H1 (cell line): ENCODE measurements around the gene PAIP2B. TPM values are rescaled to one million over a fixed set of nuclear protein-coding genes. Genes with fewer than 3 reads are reported as not detected.

Experiments used
- CREB1 ChIP-seq: IDR thresholded peaks from 2 replicates; pipeline ENCODE4 v1.6.1; 2012; ENCODE audit warnings: inconsistent platforms
- HDAC2 ChIP-seq, 2 experiments: fragments of 300-600 bp in 1 of 2; sonication (generic) in 1 of 2; IDR thresholded peaks; 2 replicates each; pipeline ENCODE4 v1.6.1; 2011 to 2012; ENCODE audit warnings: low read depth in 2 of 2, low read length in 2 of 2, mild to moderate bottlenecking in 2 of 2, moderate library complexity in 2 of 2, borderline replicate concordance in 1 of 2, inconsistent platforms in 1 of 2
- NRF1 ChIP-seq: IDR thresholded peaks from 2 replicates; pipeline ENCODE4 v1.6.1; 2011; ENCODE audit warnings: mild to moderate bottlenecking, low read depth, low read length, improper control_type of control experiment
- SUZ12 ChIP-seq: fragments of 200-600 bp; sonication (generic); IDR thresholded peaks from 2 replicates; pipeline ENCODE4 v1.6.1; 2012; ENCODE audit warnings: mild to moderate bottlenecking, inconsistent platforms, low read length, moderate library complexity, mixed read lengths
- polyA plus RNA-seq, 7 experiments: library from polyadenylated mRNA; depleted of rRNA in 3 of 7; stranded (reverse) in 5 of 7; unstranded in 2 of 7; fragments of >200 nt in 5 of 7; fragments of 200-250 nt in 2 of 7; gene quantifications; 1 replicate in 5 of 7; 2 replicates in 1 of 7; 4 replicates in 1 of 7; pipeline versions ENCODE4 v1.2.1 to v1.2.3, GENCODE V29; 2011 to 2013; ENCODE audit warnings: missing spikeins in 2 of 7, mixed read lengths in 2 of 7
- total RNA-seq: library from RNA; stranded (reverse); fragmentation: NEBNext Ultra II Directional; extraction: Animal tissue kit (Norgen Biotek cat#: 25700); gene quantifications from 2 replicates; pipeline ENCODE4 v1.2.1, GENCODE V29; 2021
- TF ChIP-seq, protein P1 (sequence below): fragments of 300-600 bp; sonication (generic); IDR thresholded peaks from 2 replicates; pipeline ENCODE4 v1.7.1; 2012; ENCODE audit warnings: low read length, moderate library complexity, mild to moderate bottlenecking, inconsistent platforms; ENCODE audit not compliant: insufficient replicate concordance
- TF ChIP-seq, protein P2 (sequence below): IDR thresholded peaks from 2 replicates; pipeline ENCODE4 v1.6.1; 2012; ENCODE audit warnings: inconsistent platforms
- TF ChIP-seq, protein P3 (sequence below), 3 experiments: IDR thresholded peaks; 1 replicate in 2 of 3; 2 replicates in 1 of 3; pipeline versions ENCODE4 v1.5.1 to v1.6.1; 2011; ENCODE audit warnings: low read length in 3 of 3, mild to moderate bottlenecking in 3 of 3, inconsistent platforms in 2 of 3, low read depth in 1 of 3, moderate library complexity in 1 of 3; ENCODE audit not compliant: insufficient read depth in 1 of 3; ENCODE audit errors: control extremely low read depth in 1 of 3
- TF ChIP-seq, protein P4 (sequence below): IDR thresholded peaks from 2 replicates; pipeline ENCODE4 v1.6.1; 2012; ENCODE audit warnings: inconsistent platforms

PAIP2B gene
- total and polyA plus RNA-seq, 2 of the 8 experiments (the other 6 are each of a cell fraction or from before 2014, with no cell fraction given) = 8.4 to 31.3 TPM

DNA sequence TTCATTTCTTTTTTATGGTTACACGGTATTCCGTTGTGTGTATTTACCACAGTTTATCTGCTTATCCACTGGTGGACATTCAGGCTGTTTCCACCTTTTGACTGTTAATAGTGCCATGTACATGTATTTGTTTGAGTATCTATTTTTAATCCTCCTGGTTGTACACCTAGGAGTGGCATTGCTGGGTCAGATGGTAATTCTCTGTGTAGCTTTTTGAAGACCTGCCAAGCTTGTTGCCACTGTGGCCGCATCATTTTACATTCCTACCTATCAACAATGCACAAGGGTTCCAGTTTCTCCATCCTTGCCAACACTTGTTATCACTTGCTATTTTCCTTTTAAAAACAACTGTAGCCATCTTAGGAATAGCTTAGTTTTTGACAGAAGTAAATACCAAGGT is 83.1 kb downstream of the PAIP2B start (continued):
- TF ChIP-seq, protein P1, sequence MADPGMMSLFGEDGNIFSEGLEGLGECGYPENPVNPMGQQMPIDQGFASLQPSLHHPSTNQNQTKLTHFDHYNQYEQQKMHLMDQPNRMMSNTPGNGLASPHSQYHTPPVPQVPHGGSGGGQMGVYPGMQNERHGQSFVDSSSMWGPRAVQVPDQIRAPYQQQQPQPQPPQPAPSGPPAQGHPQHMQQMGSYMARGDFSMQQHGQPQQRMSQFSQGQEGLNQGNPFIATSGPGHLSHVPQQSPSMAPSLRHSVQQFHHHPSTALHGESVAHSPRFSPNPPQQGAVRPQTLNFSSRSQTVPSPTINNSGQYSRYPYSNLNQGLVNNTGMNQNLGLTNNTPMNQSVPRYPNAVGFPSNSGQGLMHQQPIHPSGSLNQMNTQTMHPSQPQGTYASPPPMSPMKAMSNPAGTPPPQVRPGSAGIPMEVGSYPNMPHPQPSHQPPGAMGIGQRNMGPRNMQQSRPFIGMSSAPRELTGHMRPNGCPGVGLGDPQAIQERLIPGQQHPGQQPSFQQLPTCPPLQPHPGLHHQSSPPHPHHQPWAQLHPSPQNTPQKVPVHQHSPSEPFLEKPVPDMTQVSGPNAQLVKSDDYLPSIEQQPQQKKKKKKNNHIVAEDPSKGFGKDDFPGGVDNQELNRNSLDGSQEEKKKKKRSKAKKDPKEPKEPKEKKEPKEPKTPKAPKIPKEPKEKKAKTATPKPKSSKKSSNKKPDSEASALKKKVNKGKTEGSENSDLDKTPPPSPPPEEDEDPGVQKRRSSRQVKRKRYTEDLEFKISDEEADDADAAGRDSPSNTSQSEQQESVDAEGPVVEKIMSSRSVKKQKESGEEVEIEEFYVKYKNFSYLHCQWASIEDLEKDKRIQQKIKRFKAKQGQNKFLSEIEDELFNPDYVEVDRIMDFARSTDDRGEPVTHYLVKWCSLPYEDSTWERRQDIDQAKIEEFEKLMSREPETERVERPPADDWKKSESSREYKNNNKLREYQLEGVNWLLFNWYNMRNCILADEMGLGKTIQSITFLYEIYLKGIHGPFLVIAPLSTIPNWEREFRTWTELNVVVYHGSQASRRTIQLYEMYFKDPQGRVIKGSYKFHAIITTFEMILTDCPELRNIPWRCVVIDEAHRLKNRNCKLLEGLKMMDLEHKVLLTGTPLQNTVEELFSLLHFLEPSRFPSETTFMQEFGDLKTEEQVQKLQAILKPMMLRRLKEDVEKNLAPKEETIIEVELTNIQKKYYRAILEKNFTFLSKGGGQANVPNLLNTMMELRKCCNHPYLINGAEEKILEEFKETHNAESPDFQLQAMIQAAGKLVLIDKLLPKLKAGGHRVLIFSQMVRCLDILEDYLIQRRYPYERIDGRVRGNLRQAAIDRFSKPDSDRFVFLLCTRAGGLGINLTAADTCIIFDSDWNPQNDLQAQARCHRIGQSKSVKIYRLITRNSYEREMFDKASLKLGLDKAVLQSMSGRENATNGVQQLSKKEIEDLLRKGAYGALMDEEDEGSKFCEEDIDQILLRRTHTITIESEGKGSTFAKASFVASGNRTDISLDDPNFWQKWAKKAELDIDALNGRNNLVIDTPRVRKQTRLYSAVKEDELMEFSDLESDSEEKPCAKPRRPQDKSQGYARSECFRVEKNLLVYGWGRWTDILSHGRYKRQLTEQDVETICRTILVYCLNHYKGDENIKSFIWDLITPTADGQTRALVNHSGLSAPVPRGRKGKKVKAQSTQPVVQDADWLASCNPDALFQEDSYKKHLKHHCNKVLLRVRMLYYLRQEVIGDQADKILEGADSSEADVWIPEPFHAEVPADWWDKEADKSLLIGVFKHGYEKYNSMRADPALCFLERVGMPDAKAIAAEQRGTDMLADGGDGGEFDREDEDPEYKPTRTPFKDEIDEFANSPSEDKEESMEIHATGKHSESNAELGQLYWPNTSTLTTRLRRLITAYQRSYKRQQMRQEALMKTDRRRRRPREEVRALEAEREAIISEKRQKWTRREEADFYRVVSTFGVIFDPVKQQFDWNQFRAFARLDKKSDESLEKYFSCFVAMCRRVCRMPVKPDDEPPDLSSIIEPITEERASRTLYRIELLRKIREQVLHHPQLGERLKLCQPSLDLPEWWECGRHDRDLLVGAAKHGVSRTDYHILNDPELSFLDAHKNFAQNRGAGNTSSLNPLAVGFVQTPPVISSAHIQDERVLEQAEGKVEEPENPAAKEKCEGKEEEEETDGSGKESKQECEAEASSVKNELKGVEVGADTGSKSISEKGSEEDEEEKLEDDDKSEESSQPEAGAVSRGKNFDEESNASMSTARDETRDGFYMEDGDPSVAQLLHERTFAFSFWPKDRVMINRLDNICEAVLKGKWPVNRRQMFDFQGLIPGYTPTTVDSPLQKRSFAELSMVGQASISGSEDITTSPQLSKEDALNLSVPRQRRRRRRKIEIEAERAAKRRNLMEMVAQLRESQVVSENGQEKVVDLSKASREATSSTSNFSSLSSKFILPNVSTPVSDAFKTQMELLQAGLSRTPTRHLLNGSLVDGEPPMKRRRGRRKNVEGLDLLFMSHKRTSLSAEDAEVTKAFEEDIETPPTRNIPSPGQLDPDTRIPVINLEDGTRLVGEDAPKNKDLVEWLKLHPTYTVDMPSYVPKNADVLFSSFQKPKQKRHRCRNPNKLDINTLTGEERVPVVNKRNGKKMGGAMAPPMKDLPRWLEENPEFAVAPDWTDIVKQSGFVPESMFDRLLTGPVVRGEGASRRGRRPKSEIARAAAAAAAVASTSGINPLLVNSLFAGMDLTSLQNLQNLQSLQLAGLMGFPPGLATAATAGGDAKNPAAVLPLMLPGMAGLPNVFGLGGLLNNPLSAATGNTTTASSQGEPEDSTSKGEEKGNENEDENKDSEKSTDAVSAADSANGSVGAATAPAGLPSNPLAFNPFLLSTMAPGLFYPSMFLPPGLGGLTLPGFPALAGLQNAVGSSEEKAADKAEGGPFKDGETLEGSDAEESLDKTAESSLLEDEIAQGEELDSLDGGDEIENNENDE = no peak
- TF ChIP-seq, protein P2, sequence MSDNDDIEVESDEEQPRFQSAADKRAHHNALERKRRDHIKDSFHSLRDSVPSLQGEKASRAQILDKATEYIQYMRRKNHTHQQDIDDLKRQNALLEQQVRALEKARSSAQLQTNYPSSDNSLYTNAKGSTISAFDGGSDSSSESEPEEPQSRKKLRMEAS = no peak
- TF ChIP-seq, protein P3, sequence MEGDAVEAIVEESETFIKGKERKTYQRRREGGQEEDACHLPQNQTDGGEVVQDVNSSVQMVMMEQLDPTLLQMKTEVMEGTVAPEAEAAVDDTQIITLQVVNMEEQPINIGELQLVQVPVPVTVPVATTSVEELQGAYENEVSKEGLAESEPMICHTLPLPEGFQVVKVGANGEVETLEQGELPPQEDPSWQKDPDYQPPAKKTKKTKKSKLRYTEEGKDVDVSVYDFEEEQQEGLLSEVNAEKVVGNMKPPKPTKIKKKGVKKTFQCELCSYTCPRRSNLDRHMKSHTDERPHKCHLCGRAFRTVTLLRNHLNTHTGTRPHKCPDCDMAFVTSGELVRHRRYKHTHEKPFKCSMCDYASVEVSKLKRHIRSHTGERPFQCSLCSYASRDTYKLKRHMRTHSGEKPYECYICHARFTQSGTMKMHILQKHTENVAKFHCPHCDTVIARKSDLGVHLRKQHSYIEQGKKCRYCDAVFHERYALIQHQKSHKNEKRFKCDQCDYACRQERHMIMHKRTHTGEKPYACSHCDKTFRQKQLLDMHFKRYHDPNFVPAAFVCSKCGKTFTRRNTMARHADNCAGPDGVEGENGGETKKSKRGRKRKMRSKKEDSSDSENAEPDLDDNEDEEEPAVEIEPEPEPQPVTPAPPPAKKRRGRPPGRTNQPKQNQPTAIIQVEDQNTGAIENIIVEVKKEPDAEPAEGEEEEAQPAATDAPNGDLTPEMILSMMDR (IDR thresholded peaks at IDR 0.05; ENCODE audit: control extremely low read depth in 1 of 3, insufficient read depth in 1 of 3, low read depth in 1 of 3, low read length in 3 of 3) = no peak
- TF ChIP-seq NRF1 (no peak), HDAC2 (IDR thresholded peaks at IDR 0.05; ENCODE audit: borderline replicate concordance in 1 of 2, low read depth in 2 of 2, low read length in 2 of 2) (no peak), CREB1 (no peak), SUZ12 (no peak)
- TF ChIP-seq, protein P4, sequence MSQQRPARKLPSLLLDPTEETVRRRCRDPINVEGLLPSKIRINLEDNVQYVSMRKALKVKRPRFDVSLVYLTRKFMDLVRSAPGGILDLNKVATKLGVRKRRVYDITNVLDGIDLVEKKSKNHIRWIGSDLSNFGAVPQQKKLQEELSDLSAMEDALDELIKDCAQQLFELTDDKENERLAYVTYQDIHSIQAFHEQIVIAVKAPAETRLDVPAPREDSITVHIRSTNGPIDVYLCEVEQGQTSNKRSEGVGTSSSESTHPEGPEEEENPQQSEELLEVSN = no peak
